ENCODE measurements around the gene REELD1. TPM values are rescaled to one million over a fixed set of nuclear protein-coding genes. Genes with fewer than 3 reads are reported as not detected.

The REELD1 gene
- total RNA-seq = 1 to 10 TPM; 1.2 to 1.8 TPM
- not detected for polyA plus RNA-seq
- total RNA-seq = 0.67 to 5.2 (median 3.0) reads per million in 6 experiments

DNA sequence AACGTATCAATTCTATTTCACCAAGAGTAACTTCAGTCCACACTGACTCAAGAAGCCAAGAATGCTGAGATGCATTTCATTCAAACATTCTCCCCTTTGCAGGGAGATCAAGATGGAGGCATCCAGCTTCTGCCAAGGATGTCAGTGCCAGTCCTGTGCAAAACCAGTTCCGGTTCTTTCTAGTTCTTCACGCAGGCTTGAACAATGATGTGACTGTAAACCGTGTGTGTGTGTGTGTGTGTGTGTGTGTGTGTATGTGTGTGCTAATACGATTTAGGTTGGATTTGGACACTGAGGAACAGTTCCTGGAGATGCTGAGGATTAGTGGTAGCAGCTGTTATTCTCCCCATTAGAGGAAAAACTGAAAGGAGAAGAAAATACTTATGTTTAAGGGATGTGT, at the start of gene REELD1:
TSS of gene REELD1 (plus strand) at position 301 of the 400 bp plus-strand sequence. CDS start 2,415 bp downstream, outside the sequence.
- Mint-ChIP-seq H3K4me1 (no peaks in the 10 kb centered on the region), H3K27ac (no peak within 1 kb of the TSS), H3K9me3 (no peaks in the 10 kb centered on the region)

GRCh38 chr4:146165221-146165620, 49.1 kb upstream of the REELD1 start:
- DNase-seq (no peak), ATAC-seq (no peak)
- POLR2A ChIA-PET = no interaction called here
- Mint-ChIP-seq H3K9me3 (peaks cover 0 to 23% (median 7%) of the 10 kb centered on the region in 9 donors), H3K27ac (no peak overlapping the region), H3K27me3 (peaks cover 0 to 3% (median 0%) of the 10 kb centered on the region in 5 donors), H3K4me1 (no peaks in the 10 kb centered on the region), H3K36me3 (peaks cover 0 to 14% (median 3%) of the 10 kb centered on the region in 3 donors), H3K4me3 (no peak overlapping the region)

More for the DNA sequence above, at the start of gene REELD1:
- H3K4me3 Mint-ChIP-seq = no peak within 1 kb of the TSS
- no peak for ATAC-seq
- H3K27me3 Mint-ChIP-seq = peaks cover 0 to 16% (median 4%) of the 10 kb centered on the region in 5 donors
- DNase-seq = no peak
- peaks cover 0 to 3% (median 0%) of the 10 kb centered on the region in 3 donors for H3K36me3 Mint-ChIP-seq
- POLR2A ChIA-PET = no interaction called here

DNA sequence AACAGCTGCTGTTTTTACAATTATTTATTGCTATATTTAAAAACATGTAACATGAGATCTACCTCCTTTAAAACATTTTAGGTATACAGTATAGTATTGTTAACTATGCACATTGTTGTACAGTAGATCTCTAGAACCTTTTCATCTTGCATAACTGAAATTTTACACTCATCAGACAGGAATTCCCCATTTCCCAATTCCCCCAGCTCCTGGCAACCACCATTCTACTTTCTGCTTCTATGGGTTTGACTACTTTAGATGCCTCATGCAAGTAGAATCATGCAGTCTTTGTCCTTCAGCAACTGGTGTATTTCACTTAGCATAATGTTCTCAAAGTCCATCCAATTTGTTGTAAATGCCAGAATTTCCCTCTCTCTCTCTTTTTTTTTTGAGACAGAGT, 48.5 kb upstream of the REELD1 start:
- DNase-seq (no peak), ATAC-seq (no peak)
- Mint-ChIP-seq H3K4me1 (no peaks in the 10 kb centered on the region), H3K36me3 (peaks cover 0 to 9% (median 3%) of the 10 kb centered on the region in 3 donors), H3K27ac (no peak overlapping the region), H3K27me3 (peaks cover 0 to 3% (median 0%) of the 10 kb centered on the region in 5 donors), H3K9me3 (peaks cover 0 to 18% (median 6%) of the 10 kb centered on the region in 9 donors), H3K4me3 (no peak overlapping the region)
- POLR2A ChIA-PET = no interaction called here

DNA sequence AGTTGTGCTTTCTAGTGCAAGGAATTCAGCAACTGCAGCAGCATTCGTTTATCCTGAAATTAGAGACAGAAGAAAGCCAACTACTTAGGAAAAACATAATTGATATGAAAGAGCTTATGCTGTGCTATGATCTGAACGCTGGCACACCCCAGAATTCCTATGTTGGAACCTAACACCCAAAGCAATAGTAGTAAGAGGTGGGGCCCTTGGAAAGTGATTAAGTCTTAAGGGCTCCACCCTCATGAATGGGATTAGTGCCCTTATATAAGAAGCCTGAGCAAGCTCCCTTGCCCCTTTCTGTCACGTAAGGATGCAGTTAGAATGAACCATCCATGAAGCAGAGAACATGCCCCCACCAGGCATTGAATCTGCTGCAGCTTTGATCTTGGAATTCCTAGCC, 44.2 kb upstream of the REELD1 start:
- H3K36me3 Mint-ChIP-seq = no peaks in the 10 kb centered on the region
- ATAC-seq = no peak
- H3K4me1 Mint-ChIP-seq = peaks cover 4 to 11% (median 7%) of the 10 kb centered on the region in 4 donors
- DNase-seq = no peak
- no peaks in the 10 kb centered on the region for H3K27me3 Mint-ChIP-seq
- no peak overlapping the region for H3K27ac Mint-ChIP-seq
- H3K4me3 Mint-ChIP-seq = no peak overlapping the region
- no peaks in the 10 kb centered on the region for H3K9me3 Mint-ChIP-seq
- POLR2A ChIA-PET = no interaction called here

- peak within 1 kb of the TSS; percentile 86 to 95 (median 89) for H3K4me3 Mint-ChIP-seq
These were observed 38.5 kb upstream of the REELD1 start, which contains the start of gene LSM6 for GRCh38 chr4:146175541-146176453. LSM6 (plus strand) TSS chr4:146175718; CDS start chr4:146182922, 7,204 bp downstream.

GRCh38 chr4:146176891-146177290, 37.4 kb upstream of the REELD1 start:
- POLR2A ChIA-PET = interaction anchor here (0.7 kb wide), 1 partner anchor 431 kb away, joined by 3 read pairs; no protein-coding TSS in a partner anchor
- no peak for DNase-seq
- H3K27ac Mint-ChIP-seq = peak overlapping the region; percentile 36 to 98 (median 92)
- H3K36me3 Mint-ChIP-seq = peaks cover 0 to 25% (median 0%) of the 10 kb centered on the region in 3 donors
- no peak for ATAC-seq
- H3K4me1 Mint-ChIP-seq = peaks cover 34 to 64% (median 61%) of the 10 kb centered on the region in 4 donors
- no peaks in the 10 kb centered on the region for H3K9me3 Mint-ChIP-seq
- H3K27me3 Mint-ChIP-seq = no peaks in the 10 kb centered on the region
- peak overlapping the region; percentile 85 to 95 (median 88) for H3K4me3 Mint-ChIP-seq

More at GRCh38 chr4:146175541-146176453, 38.5 kb upstream of the REELD1 start, which contains the start of gene LSM6:
- peak; percentile 71 to 90 (median 82) for DNase-seq
- ATAC-seq = peak; percentile 91 to 95
- H3K27ac Mint-ChIP-seq = peak within 1 kb of the TSS; percentile 92 to 98 (median 97)
- H3K27me3 Mint-ChIP-seq = no peaks in the 10 kb centered on the region
- peaks cover 0 to 17% (median 0%) of the 10 kb centered on the region in 3 donors for H3K36me3 Mint-ChIP-seq
- POLR2A ChIA-PET = no interaction called here
- H3K9me3 Mint-ChIP-seq = no peaks in the 10 kb centered on the region
- peaks cover 28 to 55% (median 52%) of the 10 kb centered on the region in 4 donors for H3K4me1 Mint-ChIP-seq

- DNase-seq (no peak), ATAC-seq (no peak)
- peaks cover 39 to 69% (median 68%) of the 10 kb centered on the region in 4 donors for H3K4me1 Mint-ChIP-seq
- peak overlapping the region in 9 of 10 donors; percentile 13 to 89 (median 64) for H3K27ac Mint-ChIP-seq
- POLR2A ChIA-PET = no interaction called here
- H3K4me3 Mint-ChIP-seq = peak overlapping the region; percentile 11 to 87 (median 66)
- H3K27me3 Mint-ChIP-seq = no peaks in the 10 kb centered on the region
- no peaks in the 10 kb centered on the region for H3K9me3 Mint-ChIP-seq
- peaks cover 0 to 34% (median 0%) of the 10 kb centered on the region in 3 donors for H3K36me3 Mint-ChIP-seq
These were observed 36.2 kb upstream of the REELD1 start for GRCh38 chr4:146178126-146178525.

- ATAC-seq (no peak), DNase-seq (no peak)
- Mint-ChIP-seq H3K4me1 (peaks cover 37 to 69% (median 65%) of the 10 kb centered on the region in 4 donors), H3K27me3 (no peaks in the 10 kb centered on the region), H3K4me3 (peak overlapping the region in 6 of 10 donors; percentile 14 to 87 (median 55)), H3K36me3 (peaks cover 0 to 48% (median 0%) of the 10 kb centered on the region in 3 donors), H3K27ac (peak overlapping the region in 8 of 10 donors; percentile 0 to 89 (median 38)), H3K9me3 (no peaks in the 10 kb centered on the region)
- POLR2A ChIA-PET = interaction anchor here (0.5 kb wide), 1 partner anchor 42 kb away, joined by 6 read pairs; no protein-coding TSS in a partner anchor
These were observed 34.5 kb upstream of the REELD1 start for GRCh38 chr4:146179784-146180370.

DNA sequence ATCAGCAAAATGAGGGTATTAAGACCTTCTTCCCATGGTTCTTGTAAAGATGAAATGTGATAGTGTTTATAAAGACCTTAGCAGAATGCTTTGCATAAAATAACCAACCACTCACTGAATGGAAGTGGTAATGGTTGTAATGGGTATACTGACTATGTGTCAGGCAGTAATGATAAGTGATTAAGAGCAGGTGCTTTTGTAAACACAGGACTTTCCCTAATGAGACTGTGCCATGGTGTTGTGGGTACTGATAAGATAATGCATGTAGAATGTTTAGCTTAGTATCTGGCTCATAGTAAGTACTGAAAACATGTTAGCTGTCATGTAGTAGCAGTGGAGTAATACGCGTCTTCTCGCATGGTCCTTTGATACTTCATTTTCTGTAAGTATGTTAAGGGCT, 31.9 kb upstream of the REELD1 start:
- POLR2A ChIA-PET = no interaction called here
- Mint-ChIP-seq H3K4me3 (no peak overlapping the region), H3K4me1 (peaks cover 32 to 60% (median 50%) of the 10 kb centered on the region in 4 donors), H3K27me3 (no peaks in the 10 kb centered on the region), H3K36me3 (peaks cover 0 to 73% (median 5%) of the 10 kb centered on the region in 3 donors), H3K9me3 (no peaks in the 10 kb centered on the region), H3K27ac (peak overlapping the region in 3 of 10 donors; percentile 9 to 67 (median 43))
- ATAC-seq (no peak), DNase-seq (no peak)

DNA sequence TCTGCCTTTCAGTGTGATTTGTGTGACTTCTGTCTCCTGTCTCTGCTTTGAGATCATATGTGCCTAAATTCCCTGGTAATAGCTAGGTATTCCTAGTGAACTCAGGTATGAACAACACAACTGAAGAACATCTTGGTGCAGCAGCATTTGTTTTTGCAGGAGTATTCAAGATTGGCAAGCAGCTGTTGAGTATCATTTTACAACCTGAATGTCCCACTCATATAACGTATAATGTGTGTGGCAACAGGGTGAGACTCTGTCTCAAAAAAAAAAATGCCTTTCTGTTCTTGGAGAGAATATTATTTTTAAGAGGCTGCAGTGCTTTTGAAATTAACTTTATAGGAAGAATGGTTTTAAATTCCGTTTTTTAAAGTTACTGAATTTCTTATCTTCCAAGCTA, 31.1 kb upstream of the REELD1 start:
- H3K36me3 Mint-ChIP-seq = peaks cover 0 to 76% (median 6%) of the 10 kb centered on the region in 3 donors
- POLR2A ChIA-PET = no interaction called here
- H3K9me3 Mint-ChIP-seq = no peaks in the 10 kb centered on the region
- DNase-seq (no peak), ATAC-seq (no peak)
- peak overlapping the region in 1 of 10 donors; percentile 24 for H3K27ac Mint-ChIP-seq
- H3K4me1 Mint-ChIP-seq = peaks cover 30 to 53% (median 43%) of the 10 kb centered on the region in 4 donors
- no peak overlapping the region for H3K4me3 Mint-ChIP-seq
- no peaks in the 10 kb centered on the region for H3K27me3 Mint-ChIP-seq

GRCh38 chr4:146186041-146186440, 28.3 kb upstream of the REELD1 start:
- peaks cover 11 to 27% (median 17%) of the 10 kb centered on the region in 4 donors for H3K4me1 Mint-ChIP-seq
- DNase-seq (no peak), ATAC-seq (no peak)
- H3K27me3 Mint-ChIP-seq = no peaks in the 10 kb centered on the region
- no peaks in the 10 kb centered on the region for H3K9me3 Mint-ChIP-seq
- POLR2A ChIA-PET = no interaction called here
- peaks cover 0 to 88% (median 10%) of the 10 kb centered on the region in 3 donors for H3K36me3 Mint-ChIP-seq
- no peak overlapping the region for H3K4me3 Mint-ChIP-seq
- no peak overlapping the region for H3K27ac Mint-ChIP-seq

GRCh38 chr4:146186596-146186995, 27.7 kb upstream of the REELD1 start:
- DNase-seq (no peak), ATAC-seq (no peak)
- Mint-ChIP-seq H3K4me1 (peaks cover 9 to 24% (median 13%) of the 10 kb centered on the region in 4 donors), H3K27me3 (no peaks in the 10 kb centered on the region), H3K9me3 (no peaks in the 10 kb centered on the region), H3K36me3 (peaks cover 0 to 91% (median 13%) of the 10 kb centered on the region in 3 donors), H3K4me3 (no peak overlapping the region), H3K27ac (peak overlapping the region in 5 of 10 donors; percentile 44 to 66 (median 56))
- POLR2A ChIA-PET = no interaction called here

All from naive thymus-derived CD8-positive, alpha-beta T cell (primary cell).